ENCODE results near the gene PDS5A.
"Not testable (repeated sequence)": the region's sequence is repeated elsewhere in the genome, so short reads cannot be mapped to it uniquely, and the experiment has no call there.

Gene PDS5A

GRCh38 chr4:39785083-39785482 is 192.6 kb downstream of the PDS5A start (continued):
- TF ChIP-seq CSRNP3 (CRISPR knock-in tag; IDR thresholded peaks at IDR 0.05): no peak
- no peak for TF ChIP-seq ISL1 (CRISPR knock-in tag; IDR thresholded peaks at IDR 0.05)
- TF ChIP-seq TOX (CRISPR knock-in tag; IDR thresholded peaks at IDR 0.05; ENCODE audit: borderline replicate concordance): no peak
- TF ChIP-seq OSR1 (CRISPR knock-in tag; IDR thresholded peaks at IDR 0.05): no peak

GRCh38 chr4:39781988-39782387 is 195.7 kb downstream of the PDS5A start:
- not testable (repeated sequence) for ATAC-seq
